Panc1 (cell line): ENCODE measurements around the gene DOLK. TPM values are rescaled to one million over a fixed set of nuclear protein-coding genes. Genes with fewer than 3 reads are reported as not detected.

ENCODE experiments used
- ATAC-seq: fragments of 200-7000 bp; cut with Tn5 transposase; 2 replicates; pipeline ENCODE4 v1.9.1; 2020; ENCODE audit warnings: mild to moderate bottlenecking, moderate library complexity
- BruUV-seq: library from RNA; stranded (reverse); fragments of 400-500 nt; replicated peaks from 2 replicates; lab custom pipeline; 2021; lab: Mats Ljungman, UMichigan
- CTCF ChIA-PET: fragments of 300-600 bp; sonication (Branson Sonifier 250); formaldehyde crosslinking; loops from one replicate; lab custom pipeline; 2022; ENCODE audit warnings: antibody characterized with exemption; lab: Charles Lee
- POLR2A ChIA-PET: fragments of 300-600 bp; sonication (Branson Sonifier 250); formaldehyde crosslinking; loops from one replicate; lab custom pipeline; 2022; ENCODE audit warnings: antibody characterized with exemption; lab: Charles Lee
- DNase-seq: peaks from one replicate; pipeline ENCODE4 v3.0.0-alpha.2; 2010; ENCODE audit warnings: low read depth, low spot score
- H3K27ac ChIP-seq: 2 replicates; pipeline ENCODE4 v1.5.1; 2011; ENCODE audit warnings: mild to moderate bottlenecking, low read length, inconsistent platforms
- H3K27me3 ChIP-seq: fragments of 200-500 bp; sonication (Bioruptor generic); 2 replicates; pipeline ENCODE4 v1.6.0; 2014; ENCODE audit warnings: low read length, inconsistent platforms; ENCODE audit not compliant: control insufficient read depth, insufficient read depth
- H3K36me3 ChIP-seq: fragments of 200-500 bp; sonication (Bioruptor generic); 2 replicates; pipeline ENCODE4 v1.5.1; 2014; ENCODE audit warnings: inconsistent platforms, mild to moderate bottlenecking, low read length, moderate library complexity; ENCODE audit not compliant: control insufficient read depth, insufficient read depth
- H3K4me1 ChIP-seq: 2 replicates; pipeline ENCODE4 v1.5.1; 2011; ENCODE audit warnings: inconsistent platforms, mild to moderate bottlenecking, low read length, moderate library complexity; ENCODE audit not compliant: control insufficient read depth, insufficient read depth
- H3K4me3 ChIP-seq, 2 experiments: 2 replicates each; pipeline ENCODE4 v1.5.1; 2011 to 2012; ENCODE audit warnings: low read depth in 2 of 2, low read length in 2 of 2, mild to moderate bottlenecking in 2 of 2, inconsistent platforms in 1 of 2, moderate library complexity in 1 of 2
- H3K9me3 ChIP-seq: fragments of 200-500 bp; sonication (Bioruptor generic); 2 replicates; pipeline ENCODE4 v1.5.1; 2014; ENCODE audit warnings: low read depth, mild to moderate bottlenecking, inconsistent platforms, low read length, moderate library complexity; ENCODE audit not compliant: control insufficient read depth, insufficient read depth
- CTCF ChIP-seq: fragments of 450-650 bp; IDR thresholded peaks from 2 replicates; pipeline ENCODE4 v1.5.1; 2017; ENCODE audit warnings: mild to moderate bottlenecking
- POLR2AphosphoS5 ChIP-seq: IDR thresholded peaks from 2 replicates; pipeline ENCODE4 v1.6.1; 2012; ENCODE audit warnings: mild to moderate bottlenecking, low read depth, low read length, moderate library complexity
- REST ChIP-seq, 2 experiments: IDR thresholded peaks; 2 replicates each; pipeline ENCODE4 v1.6.1; 2011 to 2012; ENCODE audit warnings: low read depth in 2 of 2, control low read depth in 1 of 2, low read length in 1 of 2, mild to moderate bottlenecking in 1 of 2, moderate library complexity in 1 of 2; ENCODE audit not compliant: insufficient read depth in 1 of 2
- SIN3A ChIP-seq: IDR thresholded peaks from 2 replicates; pipeline ENCODE4 v1.6.1; 2012; ENCODE audit warnings: low read depth, mild to moderate bottlenecking, low read length, moderate library complexity, borderline replicate concordance; ENCODE audit not compliant: insufficient read depth
- TCF7L2 ChIP-seq: IDR thresholded peaks from 2 replicates; pipeline ENCODE4 v1.6.1; 2011; ENCODE audit warnings: mild to moderate bottlenecking, low read depth, low read length, inconsistent platforms
- in situ Hi-C: cut with HindIII; loops from 2 replicates; pipeline ENCODE4 v1.10.0; 2016; ENCODE audit warnings: low sequenced_read_pairs, low pct_unique_long_range_greater_than_20kb
- intact Hi-C: fragments of 100-400 bp; cut with micrococcal nuclease; formaldehyde crosslinking; loops from one replicate; pipeline ENCODE4 v1.10.0; 2022; ENCODE audit not compliant: unreplicated experiment
- total RNA-seq: library from RNA; stranded (reverse); gene quantifications from one replicate; pipeline ENCODE4 v1.2.1, GENCODE V29; 2021; ENCODE audit not compliant: unreplicated experiment

DOLK gene
- total RNA-seq, 1 experiment from 2014 or later = 20.0 TPM

DNA sequence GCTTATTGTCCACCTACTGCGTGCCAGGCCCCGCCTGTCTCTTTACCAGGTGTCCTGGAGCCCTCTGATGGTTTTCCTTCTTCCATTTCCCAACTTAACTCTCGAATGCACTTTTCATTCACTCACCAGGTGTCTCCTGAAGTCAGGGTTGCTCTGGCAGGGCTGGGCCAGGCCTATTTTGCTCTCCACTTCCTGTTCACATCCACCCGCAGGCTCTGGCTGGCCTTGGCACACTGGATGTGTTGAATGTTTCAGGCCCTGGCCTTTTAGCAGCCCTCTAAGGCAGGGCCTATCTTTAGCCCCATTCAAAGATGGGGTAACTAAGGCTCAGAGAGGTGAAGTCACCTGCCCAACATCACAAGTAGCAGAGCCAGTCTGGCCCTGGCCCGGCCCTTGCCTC lies 49.0 kb downstream of the DOLK start:
- Histone ChIP-seq H3K4me3 (no peak overlapping the region), H3K36me3 (no peaks in the 10 kb centered on the region), H3K27me3 (no peaks in the 10 kb centered on the region), H3K9me3 (no peaks in the 10 kb centered on the region), H3K27ac (no peak overlapping the region), H3K4me1 (no peaks in the 10 kb centered on the region)
- DNase-seq (no peak), ATAC-seq (no peak)
- ChIA-PET POLR2A (no interaction called here), CTCF (no interaction called here)
- no peak for TF ChIP-seq POLR2AphosphoS5
- no peak for TF ChIP-seq SIN3A
- TF ChIP-seq REST (IDR thresholded peaks at IDR 0.05; ENCODE audit: insufficient read depth in 1 of 2, low read depth in 2 of 2, low read length in 1 of 2) = no peak
- no peak for TF ChIP-seq TCF7L2
- no peak for TF ChIP-seq CTCF
- in situ Hi-C loops (no loop called here), intact Hi-C loops (no loop called here)
- no TSS peak for BruUV-seq

DNA sequence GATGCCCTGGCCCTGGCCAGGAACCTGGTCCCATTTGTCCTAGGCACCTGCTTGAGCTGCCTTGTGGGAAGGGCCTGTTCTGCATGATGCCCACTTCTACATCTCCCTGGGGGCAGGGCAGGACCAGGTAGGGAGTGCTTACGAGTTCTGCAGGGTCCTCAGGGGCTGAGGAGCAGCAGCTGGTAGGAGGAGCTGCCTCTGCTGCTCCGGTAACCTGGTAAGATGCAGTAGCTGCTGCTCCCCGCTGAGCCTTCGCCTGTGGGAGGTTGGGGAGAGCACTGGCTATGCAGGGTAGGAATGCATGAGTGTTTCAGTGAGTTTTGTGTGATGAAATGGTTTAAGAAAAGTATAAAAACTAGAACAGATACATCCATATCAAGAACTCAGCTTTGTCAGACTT lies 51.8 kb downstream of the DOLK start:
- TF ChIP-seq REST (IDR thresholded peaks at IDR 0.05; ENCODE audit: insufficient read depth in 1 of 2, low read depth in 2 of 2, low read length in 1 of 2) (no peak), CTCF (no peak), POLR2AphosphoS5 (no peak), TCF7L2 (no peak), SIN3A (no peak)
- no peak overlapping the region for H3K4me3 ChIP-seq
- in situ Hi-C loops = no loop called here
- no peaks in the 10 kb centered on the region for H3K36me3 ChIP-seq
- H3K4me1 ChIP-seq = peaks cover 8% of the 10 kb centered on the region; the same call in 1 of the 2 replicates
- CTCF ChIA-PET = no interaction called here
- POLR2A ChIA-PET = interaction anchor here (0.6 kb wide), 1 partner anchor 27 kb away, joined by 6 read pairs; no protein-coding TSS in a partner anchor
- intact Hi-C loops = no loop called here
- H3K27ac ChIP-seq = no peak overlapping the region
- BruUV-seq = no TSS peak
- no peaks in the 10 kb centered on the region for H3K9me3 ChIP-seq
- DNase-seq = no peak
- no peak; the same call in 1 of the 2 replicates for ATAC-seq
- H3K27me3 ChIP-seq = no peaks in the 10 kb centered on the region

Other genes with a start within 250 kb of the DOLK start
- gene PKN3, start 245.1 kb downstream of the DOLK start, total RNA-seq = 19.9 TPM
- 39.3 TPM for gene ZDHHC12, start 223.5 kb downstream of the DOLK start, total RNA-seq
- 16.2 TPM for gene ZER1, start 175.7 kb downstream of the DOLK start, total RNA-seq
- 21.3 TPM for gene TBC1D13, start 160.3 kb downstream of the DOLK start, total RNA-seq
- 39.9 TPM for gene ENDOG, start 129.1 kb downstream of the DOLK start, total RNA-seq
- gene SPOUT1, start 117.8 kb downstream of the DOLK start, total RNA-seq = 38.4 TPM
- gene KYAT1, start 65.7 kb downstream of the DOLK start, total RNA-seq = 6.1 TPM
- gene LRRC8A, start 65.5 kb downstream of the DOLK start, total RNA-seq = 16.4 TPM
- gene PHYHD1, start 26.6 kb downstream of the DOLK start, total RNA-seq = not detected
- 69.9 TPM for gene NUP188, start 96 bp upstream of the DOLK start, total RNA-seq
- gene SH3GLB2, start 80.7 kb upstream of the DOLK start, total RNA-seq = 68.3 TPM
- 23.0 TPM for gene MIGA2, start 89.0 kb upstream of the DOLK start, total RNA-seq
- gene DOLPP1, start 133.5 kb upstream of the DOLK start, total RNA-seq = 13.7 TPM
- gene CRAT, start 163.2 kb upstream of the DOLK start, total RNA-seq = 38.8 TPM
- gene PTPA, start 163.8 kb upstream of the DOLK start, total RNA-seq = 114 TPM
- gene IER5L, start 230.7 kb upstream of the DOLK start, total RNA-seq = 44.6 TPM